HG03280 (cell line): ENCODE measurements around the gene SORCS1.

Experiments used
- ATAC-seq: cut with Tn5 transposase; IDR thresholded peaks from one replicate; pipeline ENCODE4 v1.9.1; 2021; ENCODE audit warnings: mild to moderate bottlenecking, moderate library complexity; ENCODE audit not compliant: unreplicated experiment

SORCS1 gene

DNA sequence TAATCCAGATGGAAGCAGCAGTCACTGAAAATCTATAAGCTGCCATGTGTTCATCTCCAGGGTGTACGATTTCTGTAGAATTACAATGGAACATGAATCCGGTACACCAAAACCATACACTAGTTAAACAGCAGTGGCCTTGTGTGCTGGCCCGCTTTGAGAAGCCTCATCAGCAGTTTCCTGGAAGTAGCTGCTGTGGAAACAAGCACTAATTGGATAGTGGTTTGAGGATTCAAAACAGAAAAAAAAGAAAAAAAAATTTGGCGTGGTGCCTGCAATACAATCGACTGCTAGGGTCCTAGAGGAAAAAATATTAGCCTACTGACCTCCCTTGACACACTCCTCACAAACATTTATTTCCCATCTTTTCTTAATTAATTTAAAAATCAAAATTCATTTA lies 545.9 kb downstream of the SORCS1 start:
- ATAC-seq: no peak

DNA sequence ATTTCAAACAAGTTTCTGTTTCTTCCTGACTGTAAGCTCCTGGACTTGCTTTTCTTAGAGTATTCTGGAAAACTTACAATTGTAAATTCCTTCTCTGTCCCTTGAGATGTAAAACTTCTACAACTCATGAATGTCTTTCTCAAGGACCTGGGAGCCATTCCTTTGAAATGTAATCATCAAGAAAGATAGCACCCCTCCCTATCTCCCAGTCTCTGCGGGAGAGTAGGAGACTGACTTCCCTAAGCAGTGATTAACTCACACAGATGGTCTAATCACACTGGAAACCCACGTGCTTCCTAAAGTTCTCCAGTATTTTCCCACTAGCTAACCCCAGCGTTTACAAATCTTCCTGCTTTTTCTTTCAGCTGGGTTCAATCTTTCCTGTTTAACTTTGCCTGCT lies 549.4 kb downstream of the SORCS1 start:
- ATAC-seq: no peak

- ATAC-seq: no peak
Observed at GRCh38 chr10:106614293-106614692, 550.2 kb downstream of the SORCS1 start.

- no peak for ATAC-seq
Observed at GRCh38 chr10:106612381-106612780, 552.1 kb downstream of the SORCS1 start.

GRCh38 chr10:106609470-106610266 lies 554.8 kb downstream of the SORCS1 start:
- no peak for ATAC-seq

- ATAC-seq: no peak
Observed at GRCh38 chr10:106608066-106608465, 556.4 kb downstream of the SORCS1 start.

DNA sequence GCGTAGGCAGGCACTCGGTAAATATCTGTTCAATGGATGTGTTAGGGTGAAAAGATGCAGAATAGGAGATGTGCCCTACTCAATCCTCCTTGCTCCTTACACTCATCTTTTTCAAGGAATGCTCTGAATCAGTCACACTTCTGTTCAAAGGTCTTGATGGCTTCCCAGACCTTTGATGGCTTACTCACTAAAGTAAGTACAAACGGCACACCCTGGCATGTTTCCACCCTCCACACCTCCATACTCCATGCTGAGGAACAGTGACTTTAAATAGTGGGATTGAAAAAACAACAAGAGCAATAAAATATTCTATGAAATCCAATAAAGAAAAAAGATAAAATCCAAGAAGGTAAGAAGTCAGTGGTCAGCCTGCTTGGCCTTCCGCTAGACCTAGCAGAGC lies 569.2 kb downstream of the SORCS1 start:
- ATAC-seq: no peak

- ATAC-seq: no peak
Observed at GRCh38 chr10:106593876-106594275, 570.6 kb downstream of the SORCS1 start.

- no peak for ATAC-seq
Observed at GRCh38 chr10:106592396-106592795, 572.1 kb downstream of the SORCS1 start.

- ATAC-seq: no peak
Observed at GRCh38 chr10:106582291-106582690, 582.2 kb downstream of the SORCS1 start.

DNA sequence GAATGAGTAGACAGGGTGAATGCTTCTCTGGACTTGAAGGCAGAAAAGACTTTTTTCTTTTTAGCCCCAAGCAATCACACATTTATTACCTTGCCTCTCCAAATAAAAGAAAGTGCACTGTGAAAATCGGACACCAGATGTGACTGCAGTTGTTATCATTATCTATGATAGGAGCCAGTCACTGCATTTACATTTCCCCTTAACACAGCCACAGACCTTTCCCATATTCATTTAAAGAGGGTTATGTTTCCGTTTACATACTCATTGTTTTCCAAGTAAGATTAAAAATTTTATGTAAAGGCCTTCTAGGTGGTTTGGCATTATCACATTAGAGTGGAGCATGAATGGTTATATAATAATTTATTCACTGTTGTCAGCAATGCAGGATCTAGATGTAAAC lies 586.8 kb downstream of the SORCS1 start:
- no peak for ATAC-seq

- no peak for ATAC-seq
Observed at GRCh38 chr10:106577266-106577665, 587.2 kb downstream of the SORCS1 start.

DNA sequence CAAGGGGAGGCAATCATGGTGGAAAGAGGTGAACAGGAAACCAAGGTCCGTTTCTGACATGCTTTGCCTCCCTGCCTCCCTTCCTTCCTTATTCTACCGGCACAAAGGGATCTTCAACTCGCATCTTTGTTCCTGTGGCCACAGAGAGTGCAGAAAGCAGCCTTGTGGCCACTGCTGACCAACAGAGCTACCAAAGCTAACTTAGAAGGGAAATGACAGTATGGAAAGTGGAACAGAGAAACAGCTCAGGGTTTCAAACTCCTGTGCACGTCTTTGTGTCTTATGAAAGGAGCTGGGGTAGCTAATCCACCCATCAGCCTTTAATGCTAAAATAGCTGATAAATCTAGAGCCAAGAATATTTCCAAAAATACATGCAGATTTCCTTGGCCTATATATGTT lies 588.0 kb downstream of the SORCS1 start:
- peak; percentile 73 for ATAC-seq

DNA sequence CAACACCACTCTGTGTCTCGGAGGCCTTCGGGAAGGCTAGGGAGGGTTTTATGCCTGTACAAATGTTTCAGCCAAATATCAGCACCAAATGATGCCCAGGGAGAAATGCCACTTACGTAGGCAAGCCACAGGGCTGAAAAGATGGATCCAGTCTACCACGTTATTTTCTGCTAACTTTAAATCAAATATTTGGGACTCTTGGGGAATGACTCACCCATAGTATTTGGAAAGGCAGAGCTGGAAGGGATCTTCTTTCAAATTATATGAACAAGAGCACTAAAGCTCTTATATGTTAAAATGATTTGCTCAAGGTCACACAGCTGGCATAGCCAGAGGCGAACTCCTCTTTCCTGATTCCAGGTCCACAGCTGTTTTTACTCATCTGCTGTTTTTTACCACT lies 591.4 kb downstream of the SORCS1 start:
- no peak for ATAC-seq

DNA sequence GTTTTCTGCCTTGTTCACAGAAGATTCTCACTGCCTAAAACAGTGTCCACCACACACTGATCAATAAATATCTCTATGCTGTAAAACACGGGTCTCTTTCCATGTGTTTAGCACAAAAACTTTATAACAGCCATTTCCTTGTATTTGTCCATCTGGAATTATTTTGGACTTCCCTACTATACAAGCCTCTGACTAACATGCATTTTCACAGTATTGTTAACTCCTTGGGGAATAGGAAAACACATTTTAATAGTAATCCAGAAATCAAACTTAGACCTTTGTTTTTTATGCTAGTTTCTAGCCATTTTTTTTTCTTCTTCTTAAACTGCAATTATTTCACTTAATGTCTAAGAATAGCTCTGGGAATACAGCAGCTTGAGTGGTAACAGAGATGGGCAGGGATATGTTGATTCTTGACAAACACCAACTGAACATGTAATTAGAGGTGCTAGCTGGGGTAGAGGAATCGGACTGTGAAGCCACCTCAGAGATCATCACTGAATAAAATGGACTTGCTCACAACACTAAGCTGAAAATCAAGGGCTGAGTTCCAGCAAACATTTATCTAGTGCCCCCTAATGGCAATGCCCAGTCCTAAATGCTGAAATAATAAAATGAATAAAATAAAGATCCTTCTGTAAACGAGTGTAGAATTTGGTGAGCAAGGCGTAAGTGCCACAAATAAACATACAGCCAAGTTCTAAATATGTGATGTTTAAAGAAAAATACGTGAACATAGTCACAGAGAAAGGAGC lies 593.1 kb downstream of the SORCS1 start:
- no peak for ATAC-seq

DNA sequence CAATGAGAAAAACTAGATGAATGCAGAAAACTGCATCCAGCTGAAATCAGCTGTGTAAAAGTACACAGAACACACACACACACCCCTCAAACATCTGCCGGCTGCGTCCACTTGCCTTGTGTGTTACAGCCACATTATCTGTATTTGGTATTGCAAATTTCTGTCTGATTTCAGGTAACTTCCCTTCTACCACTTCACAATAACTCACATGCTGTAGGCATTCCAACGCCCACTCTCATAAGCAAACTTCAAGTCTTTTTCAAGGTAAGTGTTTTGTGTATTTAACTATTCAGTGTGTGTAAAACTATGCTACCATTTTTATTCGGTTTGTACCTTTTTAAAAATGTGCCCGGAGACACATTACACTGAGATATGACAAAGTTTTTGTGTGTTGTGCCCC lies 594.2 kb downstream of the SORCS1 start:
- no peak for ATAC-seq

- ATAC-seq: no peak
Observed at GRCh38 chr10:106567629-106568028, 596.9 kb downstream of the SORCS1 start.

DNA sequence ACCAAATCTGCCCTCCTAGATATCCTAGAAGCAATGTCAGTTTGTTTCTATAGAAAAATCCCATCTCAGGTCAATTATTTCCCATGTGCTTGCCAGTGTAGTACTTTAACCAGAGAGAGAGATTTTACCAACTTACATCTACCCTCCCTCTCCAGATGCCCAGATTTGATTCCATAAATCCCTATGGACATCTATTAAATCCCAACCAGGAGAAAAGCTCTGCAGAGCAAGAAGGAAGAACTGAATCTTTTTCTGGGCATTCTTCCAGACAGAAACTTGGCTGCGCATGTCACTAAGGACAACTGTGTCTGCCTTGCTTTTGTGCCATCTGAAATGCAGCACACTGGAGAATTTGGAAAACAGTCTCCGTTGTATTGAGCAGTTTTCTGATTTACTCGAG lies 597.6 kb downstream of the SORCS1 start:
- ATAC-seq: no peak

DNA sequence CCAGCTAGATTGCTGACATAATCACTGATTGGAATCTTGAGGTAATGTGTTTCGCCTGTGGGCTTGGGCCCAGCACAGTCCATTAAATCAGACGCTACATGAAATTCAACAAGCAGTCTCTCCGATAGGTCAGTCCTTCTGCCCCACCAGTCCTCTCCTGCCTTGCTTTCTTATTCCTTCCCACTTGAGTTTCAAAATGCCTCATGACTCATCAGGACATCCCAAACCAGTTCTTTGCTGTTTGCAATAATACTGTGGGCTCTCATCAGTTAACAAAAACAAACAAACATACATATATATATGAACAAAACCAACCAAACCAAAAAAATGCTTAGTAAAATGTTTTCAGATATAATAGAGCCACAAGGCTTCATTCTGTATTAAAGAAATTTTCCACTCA lies 599.0 kb downstream of the SORCS1 start:
- ATAC-seq: no peak

GRCh38 chr10:106563384-106563783 lies 601.1 kb downstream of the SORCS1 start:
- no peak for ATAC-seq

DNA sequence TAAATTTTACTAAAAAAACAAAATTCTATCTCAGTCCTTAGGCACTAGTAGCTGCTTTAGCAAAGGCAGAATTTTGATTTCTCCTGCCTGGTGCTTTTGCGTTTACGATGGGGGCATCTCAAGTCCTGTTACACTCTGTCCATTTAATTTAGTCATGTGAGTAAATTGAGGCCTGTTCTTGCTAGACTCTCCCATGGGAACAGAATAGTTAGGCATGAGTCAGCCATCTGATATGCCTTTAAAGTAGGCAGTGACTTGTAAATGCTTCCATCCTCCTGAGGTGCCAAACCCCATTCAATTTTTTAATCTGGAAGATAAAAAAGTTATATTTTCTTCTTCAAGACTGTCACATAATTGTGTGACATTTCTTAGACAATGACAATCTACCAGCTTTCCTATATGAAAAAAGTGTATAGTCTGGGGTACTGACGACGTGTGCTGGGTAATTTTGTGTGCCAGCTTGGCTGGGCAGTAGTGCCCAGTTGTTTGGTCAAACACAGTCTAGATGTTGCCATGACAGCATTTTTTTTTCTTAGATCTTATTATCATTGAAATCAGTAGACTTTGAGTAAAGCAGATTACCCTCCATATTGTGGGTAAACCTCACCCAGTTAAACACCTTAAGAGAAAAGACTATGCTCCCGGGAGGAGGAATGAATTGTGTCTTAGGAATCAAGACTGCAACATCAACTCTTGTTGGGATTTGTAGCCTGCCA lies 603.4 kb downstream of the SORCS1 start:
- ATAC-seq: no peak

DNA sequence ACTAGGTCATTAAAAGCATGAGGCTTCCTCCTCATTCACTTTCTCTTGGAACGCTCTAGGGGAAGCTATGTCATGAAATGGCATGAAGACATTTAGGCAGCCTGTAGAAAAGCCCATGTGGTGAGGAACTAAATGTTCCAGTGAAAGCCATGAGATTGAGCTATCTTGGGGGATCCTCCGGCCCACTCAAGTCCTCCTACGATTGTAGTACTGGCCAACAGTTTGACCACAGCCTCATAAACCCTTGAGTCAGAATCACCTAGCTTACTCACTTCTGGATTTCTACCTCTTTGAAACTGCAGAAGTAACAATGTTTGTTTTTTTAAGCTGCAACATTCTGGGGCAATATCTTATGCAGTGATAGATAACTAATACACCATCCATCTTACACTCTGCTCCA lies 605.1 kb downstream of the SORCS1 start:
- no peak for ATAC-seq
